ENCODE measurements around the gene SOHLH1. TPM values are rescaled to one million over a fixed set of nuclear protein-coding genes. Genes with fewer than 3 reads are reported as not detected.

Gene SOHLH1
- total RNA-seq, 1 donor from 2014 or later = not detected

DNA sequence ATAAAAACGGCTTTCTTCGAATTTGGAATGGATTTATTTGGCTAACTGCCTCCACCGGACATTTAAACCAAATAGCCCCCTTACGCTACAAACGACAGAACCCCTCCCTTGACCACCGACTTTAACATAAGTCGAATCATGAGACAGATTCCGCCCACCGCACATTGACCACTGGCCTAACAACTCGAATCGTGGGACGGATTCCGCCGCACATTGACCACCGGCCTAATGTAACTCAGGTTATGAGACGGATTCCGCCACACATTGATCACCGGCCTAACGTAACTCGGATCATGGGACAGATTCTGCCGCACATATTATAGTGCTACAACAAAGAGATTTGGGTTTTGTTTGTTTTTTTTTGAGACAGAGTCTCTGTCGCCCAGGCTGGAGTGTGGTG, 38.9 kb downstream of the SOHLH1 start:
- Histone ChIP-seq H3K79me2 (ENCODE audit: low read depth) (no peaks in the 10 kb centered on the region), H3K4me2 (no peak overlapping the region), H3K9me3 (ENCODE audit: low read depth) (no peaks in the 10 kb centered on the region), H3K4me3 (no peak overlapping the region), H3K27me3 (no peaks in the 10 kb centered on the region), H2AFZ (replicated peaks) (no peak overlapping the region), H3K27ac (no peak overlapping the region), H4K20me1 (ENCODE audit: low read depth) (no peaks in the 10 kb centered on the region), H3K36me3 (no peaks in the 10 kb centered on the region), H3K4me1 (peaks cover 13% of the 10 kb centered on the region), H3K9ac (no peak overlapping the region), H3F3A (ENCODE audit: low read depth) (peaks cover 6% of the 10 kb centered on the region)
- Mint-ChIP-seq H3K4me3 (no peak overlapping the region), H3K27me3 (ENCODE audit: insufficient read depth, low read depth) (peaks cover 19% of the 10 kb centered on the region), H3K27ac (peak overlapping the region; percentile 93), H3K36me3 (no peaks in the 10 kb centered on the region), H3K4me1 (peaks cover 27% of the 10 kb centered on the region), H3K9me3 (peaks cover 3% of the 10 kb centered on the region)
- DNase-seq (ENCODE audit: low spot score) = no peak
- no peak for TF ChIP-seq CTCF (IDR thresholded peaks at IDR 0.05)
- no peak for TF ChIP-seq EZH2phosphoT487 (IDR thresholded peaks at IDR 0.05)
- no peak for TF ChIP-seq EZH2 (IDR thresholded peaks at IDR 0.05)

- Mint-ChIP-seq H3K4me1 (peaks cover 24% of the 10 kb centered on the region), H3K4me3 (no peak overlapping the region), H3K27me3 (ENCODE audit: insufficient read depth, low read depth) (peaks cover 19% of the 10 kb centered on the region), H3K27ac (no peak overlapping the region), H3K9me3 (peaks cover 3% of the 10 kb centered on the region), H3K36me3 (no peaks in the 10 kb centered on the region)
- no peak overlapping the region for H3K9ac ChIP-seq
- H3K4me3 ChIP-seq = no peak overlapping the region
- no peak for DNase-seq (ENCODE audit: low spot score)
- no peak overlapping the region for H2AFZ ChIP-seq (replicated peaks)
- no peak overlapping the region for H3K27ac ChIP-seq
- H3K36me3 ChIP-seq = no peaks in the 10 kb centered on the region
- no peaks in the 10 kb centered on the region for H3K27me3 ChIP-seq
- no peak overlapping the region for H3K4me2 ChIP-seq
- H3K79me2 ChIP-seq (ENCODE audit: low read depth) = no peaks in the 10 kb centered on the region
- peaks cover 6% of the 10 kb centered on the region for H3F3A ChIP-seq (ENCODE audit: low read depth)
- H3K4me1 ChIP-seq = peaks cover 13% of the 10 kb centered on the region
- no peaks in the 10 kb centered on the region for H4K20me1 ChIP-seq (ENCODE audit: low read depth)
- TF ChIP-seq EZH2phosphoT487 (IDR thresholded peaks at IDR 0.05) (no peak), CTCF (IDR thresholded peaks at IDR 0.05) (no peak), EZH2 (IDR thresholded peaks at IDR 0.05) (no peak)
- no peaks in the 10 kb centered on the region for H3K9me3 ChIP-seq (ENCODE audit: low read depth)
Observed at GRCh38 chr9:135659252-135659651, 40.0 kb downstream of the SOHLH1 start.

DNA sequence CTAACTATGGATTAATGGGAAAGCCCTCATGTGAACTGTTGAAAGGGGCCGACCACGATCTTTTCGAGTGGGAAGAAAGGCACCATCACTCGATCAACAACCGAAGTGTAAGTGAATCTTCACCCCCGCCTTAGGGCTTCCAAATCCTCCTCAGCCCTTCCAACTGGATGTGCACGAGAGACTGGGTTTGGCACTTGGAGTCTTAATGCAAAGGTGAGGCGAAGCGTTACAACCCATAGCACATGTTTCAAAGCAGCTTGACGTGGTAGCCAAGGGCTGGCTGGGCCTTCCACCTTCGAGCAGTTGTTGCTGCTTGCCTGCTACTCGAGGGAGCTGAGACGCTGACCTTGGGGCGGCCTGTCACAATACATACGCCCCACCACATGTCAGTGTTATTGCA, 41.9 kb downstream of the SOHLH1 start:
- Histone ChIP-seq H3K9ac (no peak overlapping the region), H3K36me3 (no peaks in the 10 kb centered on the region), H3K4me1 (peaks cover 7% of the 10 kb centered on the region), H3K27ac (no peak overlapping the region), H4K20me1 (ENCODE audit: low read depth) (no peaks in the 10 kb centered on the region), H2AFZ (replicated peaks) (no peak overlapping the region), H3K79me2 (ENCODE audit: low read depth) (no peaks in the 10 kb centered on the region), H3K9me3 (ENCODE audit: low read depth) (peaks cover 4% of the 10 kb centered on the region), H3K4me2 (no peak overlapping the region), H3K4me3 (no peak overlapping the region), H3F3A (ENCODE audit: low read depth) (peaks cover 6% of the 10 kb centered on the region), H3K27me3 (no peaks in the 10 kb centered on the region)
- H3K4me3 Mint-ChIP-seq = no peak overlapping the region
- H3K27me3 Mint-ChIP-seq (ENCODE audit: insufficient read depth, low read depth) = peaks cover 18% of the 10 kb centered on the region
- peaks cover 16% of the 10 kb centered on the region for H3K4me1 Mint-ChIP-seq
- no peak for TF ChIP-seq EZH2phosphoT487 (IDR thresholded peaks at IDR 0.05)
- TF ChIP-seq CTCF (IDR thresholded peaks at IDR 0.05) = no peak
- no peak for TF ChIP-seq EZH2 (IDR thresholded peaks at IDR 0.05)
- no peak for DNase-seq (ENCODE audit: low spot score)
- H3K36me3 Mint-ChIP-seq = no peaks in the 10 kb centered on the region
- H3K27ac Mint-ChIP-seq = no peak overlapping the region
- H3K9me3 Mint-ChIP-seq = peaks cover 14% of the 10 kb centered on the region
